CD4-positive, alpha-beta T cell treated with Interleukin-6 at 100 ng/mL for 8 hours (primary cell): Measurements from ENCODE around the gene KIF26B.
"Not testable (repeated sequence)": the region's sequence is repeated elsewhere in the genome, so short reads cannot be mapped to it uniquely, and the experiment has no call there.

Experiments
- DNase-seq: peaks from one replicate; pipeline ENCODE4 v3.0.0-alpha.2; 2020; ENCODE audit warnings: mixed read lengths, low spot score

KIF26B gene

GRCh38 chr1:245356891-245357585 is 202.3 kb downstream of the KIF26B start:
- no peak for DNase-seq

GRCh38 chr1:245359101-245359680 is 204.4 kb downstream of the KIF26B start:
- DNase-seq = not testable (repeated sequence)

GRCh38 chr1:245361065-245361464 is 206.3 kb downstream of the KIF26B start:
- no peak for DNase-seq

GRCh38 chr1:245361951-245362350 is 207.2 kb downstream of the KIF26B start:
- DNase-seq = no peak

GRCh38 chr1:245363461-245364200 is 208.8 kb downstream of the KIF26B start:
- DNase-seq = no peak

GRCh38 chr1:245365095-245366020 is 210.6 kb downstream of the KIF26B start:
- DNase-seq = no peak

- no peak for DNase-seq
Measured at GRCh38 chr1:245366886-245367285, 212.1 kb downstream of the KIF26B start.

GRCh38 chr1:245370175-245370825 is 215.5 kb downstream of the KIF26B start:
- DNase-seq = no peak

- DNase-seq = no peak
Measured at GRCh38 chr1:245370905-245371581, 216.3 kb downstream of the KIF26B start.

GRCh38 chr1:245373131-245373530 is 218.3 kb downstream of the KIF26B start:
- DNase-seq = no peak

GRCh38 chr1:245375789-245376460 is 221.1 kb downstream of the KIF26B start:
- no peak for DNase-seq

- DNase-seq = no peak
Measured at GRCh38 chr1:245377854-245378253, 223.1 kb downstream of the KIF26B start.

- no peak for DNase-seq
Measured at GRCh38 chr1:245378311-245378722, 223.5 kb downstream of the KIF26B start.

- DNase-seq = no peak
Measured at GRCh38 chr1:245378745-245379144, 224.0 kb downstream of the KIF26B start.

GRCh38 chr1:245380790-245381535 is 226.2 kb downstream of the KIF26B start:
- DNase-seq = no peak

- DNase-seq = no peak
Measured at GRCh38 chr1:245382981-245383380, 228.2 kb downstream of the KIF26B start.

- DNase-seq = no peak
Measured at GRCh38 chr1:245383396-245384330, 228.9 kb downstream of the KIF26B start.

- no peak for DNase-seq
Measured at GRCh38 chr1:245386297-245386971, 231.6 kb downstream of the KIF26B start.
